ENCODE data around the gene ARL14EP.

ARL14EP gene

GRCh38 chr11:30322826-30323710, at the start of gene ARL14EP:
Gene ARL14EP (plus strand): TSS chr11:30323104. CDS start chr11:30330949, 7,845 bp downstream.
- peak; percentile 89 for DNase-seq

DNA sequence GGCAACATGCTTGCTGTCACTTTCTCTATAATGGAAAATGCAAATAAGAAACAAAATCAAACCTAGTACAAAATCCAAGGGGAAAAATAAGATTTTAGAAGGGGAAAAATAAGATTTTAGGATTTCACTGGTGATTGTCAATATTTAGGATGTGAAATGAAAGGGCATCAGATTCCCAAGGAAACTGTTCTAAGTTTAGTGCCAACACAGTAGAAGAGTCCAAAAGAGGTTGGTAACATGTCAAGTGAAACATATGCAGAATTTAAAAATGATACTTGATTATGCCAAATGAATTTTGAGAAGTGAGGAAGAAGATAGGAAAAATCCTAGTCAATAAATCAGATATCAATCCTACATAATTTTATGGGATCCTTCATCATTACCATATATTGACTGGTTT, 45.7 kb upstream of the ARL14EP start:
- no peak for DNase-seq

DNA sequence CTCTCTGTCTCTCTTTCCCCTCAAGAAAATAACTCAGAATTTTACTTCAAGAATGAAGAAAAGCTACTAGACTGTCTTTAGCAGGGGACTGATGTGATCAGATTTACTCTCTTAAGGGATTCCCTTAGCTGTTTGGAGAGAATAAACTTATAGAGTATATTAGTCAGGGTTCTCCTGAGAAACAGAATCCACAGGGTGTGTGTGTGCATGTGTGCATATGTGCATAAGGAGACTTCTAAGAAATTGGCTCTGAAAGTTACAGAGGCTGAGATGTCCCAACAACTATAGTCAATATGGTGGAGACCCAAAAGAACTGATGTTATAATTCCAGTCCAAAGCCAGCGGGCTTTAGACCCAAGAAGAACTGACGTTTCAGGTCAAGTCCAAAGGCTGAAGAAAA, 43.1 kb upstream of the ARL14EP start:
- DNase-seq: no peak

- DNase-seq: no peak
These were observed 41.2 kb upstream of the ARL14EP start for GRCh38 chr11:30281476-30282288.

DNA sequence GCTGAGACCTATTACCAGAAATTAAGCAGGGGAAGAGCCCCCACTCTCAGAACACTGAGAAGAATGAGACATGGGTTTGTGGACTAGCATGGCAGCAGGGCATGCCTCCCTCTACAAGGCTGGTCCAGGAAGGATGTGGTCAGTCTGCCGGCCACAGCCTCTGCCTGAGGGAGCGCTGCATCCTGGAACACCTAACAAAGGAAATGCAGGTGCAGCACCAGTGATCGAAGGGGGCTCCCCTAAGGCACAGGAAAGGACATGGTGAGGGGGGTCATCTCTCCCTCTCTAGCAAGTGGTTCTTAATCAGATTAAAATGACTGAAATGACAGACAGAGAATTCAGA, 40.6 kb upstream of the ARL14EP start:
- no peak for DNase-seq

DNA sequence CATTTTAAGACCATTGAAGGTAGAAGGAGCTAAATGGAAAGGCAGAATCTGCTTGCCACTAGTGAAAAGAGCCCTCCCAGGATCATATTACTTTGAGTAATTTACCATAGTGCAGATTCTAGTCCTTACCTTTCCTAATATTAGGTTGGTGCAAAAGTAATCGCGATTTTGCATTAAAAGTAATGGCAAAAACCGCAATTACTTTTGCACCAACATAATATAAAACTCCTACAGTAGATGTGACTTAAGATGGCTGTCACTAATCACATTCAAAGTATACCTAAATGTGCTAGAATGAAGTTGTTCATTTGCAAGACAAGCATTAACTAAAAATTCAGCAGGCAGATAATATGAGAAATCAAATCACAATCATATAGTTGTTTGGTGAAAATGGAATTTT, 38.1 kb upstream of the ARL14EP start:
- no peak for DNase-seq

DNA sequence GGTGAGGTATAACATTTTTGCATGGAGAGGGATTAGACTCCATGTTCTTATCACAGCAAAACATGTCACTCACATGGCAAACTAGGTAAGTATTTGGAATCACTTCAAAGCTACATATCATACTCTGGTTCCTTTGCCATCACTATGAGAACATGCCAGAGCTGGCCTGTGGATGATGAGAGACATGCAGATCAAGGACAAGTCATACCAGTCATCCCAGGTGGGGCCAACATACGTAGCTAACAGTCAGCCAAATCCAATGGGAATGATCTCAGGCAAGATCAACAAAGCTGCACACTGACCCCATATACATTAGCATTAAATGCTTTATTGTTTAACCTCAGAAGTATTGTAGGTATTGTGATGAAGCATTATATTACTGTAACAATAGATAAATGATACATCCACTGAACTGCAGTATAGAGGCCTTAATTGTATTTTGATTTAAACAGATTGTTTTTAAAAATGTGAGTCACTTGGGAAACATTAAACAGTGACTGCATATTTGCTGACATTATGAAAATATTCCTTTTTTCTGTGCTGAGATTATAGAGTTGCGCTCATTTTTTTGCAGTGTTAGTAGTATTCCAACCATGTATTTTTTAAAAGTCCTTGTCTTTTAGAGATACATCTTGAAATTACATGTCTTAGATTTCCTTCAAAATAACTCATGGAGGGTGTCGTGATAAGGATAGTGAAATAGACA, 37.3 kb upstream of the ARL14EP start:
- no peak for DNase-seq

GRCh38 chr11:30291331-30291730, 31.6 kb upstream of the ARL14EP start:
- DNase-seq: no peak

DNA sequence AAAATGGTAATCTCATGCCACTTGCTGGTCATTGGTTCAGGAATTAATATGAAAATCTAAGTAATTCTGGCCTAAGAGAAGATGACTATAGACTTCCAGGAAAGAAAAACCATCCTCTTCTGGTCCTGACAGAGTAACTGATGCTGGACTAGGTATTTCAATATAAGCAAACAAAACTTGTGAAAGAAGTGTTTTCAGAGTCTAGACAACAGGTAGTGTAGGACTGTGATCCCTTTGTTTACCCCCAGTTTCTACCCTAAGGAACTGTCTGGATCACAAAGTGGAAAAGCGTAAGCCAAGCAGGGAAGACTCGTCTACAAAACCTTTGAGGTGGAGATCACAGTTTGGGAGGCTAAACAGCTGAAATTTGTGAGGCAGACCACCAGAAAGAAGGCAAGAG, 30.4 kb upstream of the ARL14EP start:
- no peak for DNase-seq

DNA sequence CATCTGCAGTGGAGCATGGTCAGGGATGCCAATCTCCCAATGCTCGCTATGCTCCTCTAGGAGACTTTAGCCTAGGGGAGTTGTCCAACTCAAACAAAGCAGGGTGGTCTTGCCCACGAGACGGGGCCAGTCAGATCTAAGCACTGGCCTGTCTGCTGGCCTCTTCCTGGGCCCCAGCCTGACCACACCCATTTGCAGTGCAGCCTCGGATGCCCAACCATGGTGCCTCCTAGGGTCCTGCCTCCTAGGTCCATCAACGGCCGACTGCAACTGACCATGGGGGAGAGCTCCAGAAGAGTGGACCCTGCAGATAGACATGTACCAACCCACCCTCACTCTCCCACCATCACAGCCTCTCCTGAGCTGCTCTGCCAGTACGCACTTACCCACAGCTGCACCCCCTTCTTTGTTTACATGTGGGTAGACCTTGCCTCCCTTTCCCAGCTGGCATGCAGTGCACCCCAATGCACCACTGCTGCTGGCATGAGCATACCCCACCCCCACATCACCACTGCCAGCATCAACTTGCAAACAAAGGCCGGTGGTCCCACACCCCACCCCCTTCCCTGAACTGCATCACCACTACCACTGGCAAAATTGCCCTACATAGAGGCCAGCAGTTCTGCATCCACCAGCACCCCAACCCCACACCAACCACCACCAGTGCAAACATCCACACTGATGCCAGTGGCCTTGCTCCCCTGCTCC, 27.6 kb upstream of the ARL14EP start:
- DNase-seq: no peak

- no peak for DNase-seq
These were observed 18.3 kb upstream of the ARL14EP start for GRCh38 chr11:30304620-30305019.

DNA sequence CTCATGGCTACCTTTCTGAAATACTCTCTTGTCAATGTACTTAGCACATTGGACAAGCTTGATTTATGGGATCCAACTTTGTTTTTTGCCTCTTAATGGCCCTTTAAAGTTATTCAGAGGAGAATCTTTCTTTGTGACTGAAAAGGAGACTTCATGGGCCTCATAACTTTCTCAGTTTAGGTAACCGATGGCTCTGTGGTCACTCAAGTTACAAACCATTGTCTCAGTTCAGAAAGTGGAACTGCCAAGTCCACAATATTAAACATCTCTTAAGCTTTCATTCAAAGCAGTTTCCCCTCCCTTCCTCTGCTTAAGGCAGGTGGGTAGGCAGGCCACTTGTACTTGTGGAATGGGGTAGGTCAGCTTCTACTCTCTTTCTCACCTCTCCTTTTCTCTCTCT, 12.3 kb upstream of the ARL14EP start:
- no peak for DNase-seq

GRCh38 chr11:30311189-30311588, 11.7 kb upstream of the ARL14EP start:
- DNase-seq: no peak

DNA sequence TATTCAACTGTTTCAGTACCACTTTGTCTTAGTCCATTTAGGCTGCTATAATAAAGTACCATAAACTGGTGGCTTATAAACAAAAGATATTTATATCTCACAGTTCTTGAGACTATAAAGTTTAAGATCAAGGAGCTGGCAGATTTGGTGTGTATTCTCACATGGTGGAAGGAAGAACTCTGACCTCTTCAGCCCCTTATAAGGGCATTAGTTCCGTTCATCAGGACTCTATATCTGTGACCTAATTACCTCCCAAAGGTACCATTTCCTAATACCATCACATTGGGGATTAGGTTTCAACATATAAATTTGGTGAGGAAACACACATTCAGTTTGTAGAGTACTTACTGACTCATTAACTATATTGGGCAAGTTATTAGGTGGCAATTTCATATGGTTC, 10.7 kb upstream of the ARL14EP start:
- no peak for DNase-seq

- DNase-seq: no peak
These were observed 9.3 kb upstream of the ARL14EP start for GRCh38 chr11:30313580-30313979.

GRCh38 chr11:30314625-30315024, 8.3 kb upstream of the ARL14EP start:
- DNase-seq: no peak

DNA sequence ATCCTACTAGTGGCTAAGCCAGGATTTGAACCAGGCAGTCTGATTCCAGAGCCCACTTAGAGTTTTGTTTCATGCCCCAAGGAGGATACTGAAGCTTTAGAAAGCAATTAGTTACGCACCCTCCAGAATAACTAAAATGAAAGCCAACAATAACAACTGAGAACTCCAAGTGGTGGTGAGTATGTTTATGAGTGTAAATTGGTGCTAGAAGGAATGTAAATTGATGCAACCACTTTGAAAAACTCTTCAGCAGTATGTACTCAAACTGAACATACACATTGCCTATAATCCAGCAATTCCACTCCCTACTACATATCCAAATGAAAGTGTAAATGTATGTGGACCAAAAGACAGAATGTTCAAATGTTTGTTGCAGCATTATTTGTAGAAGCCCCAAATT, 6.7 kb upstream of the ARL14EP start:
- no peak for DNase-seq

GRCh38 chr11:30317030-30317429, 5.9 kb upstream of the ARL14EP start:
- DNase-seq: no peak

DNA sequence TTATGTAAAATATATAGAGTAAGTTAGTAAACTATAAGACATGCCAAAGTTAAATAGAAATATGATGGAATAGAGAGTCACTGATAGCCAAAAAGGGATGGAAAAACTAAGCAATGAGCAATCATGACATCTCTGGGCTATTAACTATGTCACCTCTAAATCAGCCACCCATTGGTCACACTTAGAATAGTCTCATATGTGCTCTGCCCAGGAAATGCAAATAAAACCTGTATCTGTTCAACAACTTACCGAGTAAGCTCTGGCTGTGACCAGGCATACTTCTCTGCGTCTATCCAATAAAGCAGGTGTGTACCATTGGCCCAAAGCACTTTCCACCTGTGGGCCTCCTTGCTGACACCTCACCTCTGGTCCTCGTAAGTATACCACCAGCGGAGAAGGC, 1.6 kb upstream of the ARL14EP start:
- no peak for DNase-seq

DNA sequence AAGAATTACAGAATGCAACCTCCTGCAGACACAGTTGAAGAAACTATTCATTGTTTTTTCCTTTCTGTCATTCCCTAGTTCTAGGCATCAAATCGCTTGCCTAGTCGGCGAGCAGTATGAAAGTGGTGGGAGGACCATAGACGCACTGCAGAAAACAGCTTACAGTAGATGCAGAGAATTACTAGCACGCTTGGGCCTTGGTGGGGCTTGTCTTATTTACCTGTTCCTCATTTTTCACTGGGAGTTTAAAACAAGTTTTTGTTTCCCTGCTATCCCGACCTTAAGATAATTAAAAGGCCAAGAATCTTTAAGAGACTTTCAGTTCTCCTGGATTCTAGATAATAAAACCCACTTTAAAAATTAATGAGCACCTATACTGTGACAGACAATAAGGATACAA, 713 bp upstream of the ARL14EP start:
- DNase-seq: no peak

DNA sequence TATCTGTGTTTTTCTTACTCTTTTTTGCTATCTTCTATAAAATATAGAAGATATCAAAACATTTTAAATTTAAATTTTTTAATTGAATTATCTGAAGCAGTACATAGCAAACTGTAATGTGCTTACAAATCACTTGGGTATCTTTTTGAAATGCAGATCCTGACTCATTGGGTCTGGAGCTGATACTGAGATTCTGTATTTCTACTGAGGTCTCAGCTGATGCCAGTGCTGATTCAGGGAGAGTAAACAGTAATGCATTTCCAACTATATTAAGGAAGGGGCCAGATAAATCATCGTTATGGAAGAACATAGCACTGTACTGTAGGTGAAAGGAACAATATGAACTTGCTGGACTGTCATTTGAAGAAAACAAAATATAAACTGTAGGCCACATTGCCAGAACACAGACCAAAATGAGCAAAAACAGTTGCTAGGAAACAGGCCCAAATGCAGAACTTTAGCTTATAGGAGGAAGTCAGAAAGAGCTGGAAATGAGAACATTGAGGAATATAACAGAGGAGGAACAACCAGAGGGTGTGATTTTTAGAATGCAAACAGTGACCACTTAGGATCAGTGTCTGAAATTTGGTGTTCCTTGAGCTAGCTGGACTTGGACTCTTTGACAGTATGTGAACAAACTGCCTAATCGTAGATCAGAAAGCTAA, 3.3 kb downstream of the ARL14EP start:
- DNase-seq: no peak

- no peak for DNase-seq
These were observed 4.0 kb downstream of the ARL14EP start for GRCh38 chr11:30326906-30327305.

Data from activated CD8-positive, alpha-beta memory T cell treated with anti-CD3 and anti-CD28 coated beads, Interleukin-2, amount 50 U/mL, for 4 hours (primary cell).